Measurements from ENCODE around the gene BCL7A.

BCL7A gene

DNA sequence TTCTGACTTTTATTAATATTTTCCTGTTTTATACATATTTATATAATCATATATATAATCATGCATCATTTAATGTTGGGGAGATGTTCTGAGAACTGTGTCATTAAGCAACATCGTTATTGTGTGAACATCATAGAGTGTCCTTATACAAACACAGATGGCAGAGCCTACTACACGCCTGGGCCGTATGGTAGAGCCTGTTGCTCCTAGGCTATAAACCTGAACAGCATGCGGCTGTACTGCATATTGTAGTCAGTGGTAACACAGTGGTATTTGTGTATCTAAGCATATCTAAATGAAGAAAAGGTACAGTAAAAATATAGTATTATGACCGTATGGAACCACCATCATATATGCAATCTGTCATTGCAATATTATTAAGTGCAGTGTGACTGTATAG lies 44.7 kb upstream of the BCL7A start:
- no peaks in the 10 kb centered on the region for H3K9me3 ChIP-seq (ENCODE audit: insufficient read depth, low read depth, low read length)
- H3K4me1 ChIP-seq (ENCODE audit: insufficient read depth, low read length, poor library complexity, severe bottlenecking) = no peaks in the 10 kb centered on the region

DNA sequence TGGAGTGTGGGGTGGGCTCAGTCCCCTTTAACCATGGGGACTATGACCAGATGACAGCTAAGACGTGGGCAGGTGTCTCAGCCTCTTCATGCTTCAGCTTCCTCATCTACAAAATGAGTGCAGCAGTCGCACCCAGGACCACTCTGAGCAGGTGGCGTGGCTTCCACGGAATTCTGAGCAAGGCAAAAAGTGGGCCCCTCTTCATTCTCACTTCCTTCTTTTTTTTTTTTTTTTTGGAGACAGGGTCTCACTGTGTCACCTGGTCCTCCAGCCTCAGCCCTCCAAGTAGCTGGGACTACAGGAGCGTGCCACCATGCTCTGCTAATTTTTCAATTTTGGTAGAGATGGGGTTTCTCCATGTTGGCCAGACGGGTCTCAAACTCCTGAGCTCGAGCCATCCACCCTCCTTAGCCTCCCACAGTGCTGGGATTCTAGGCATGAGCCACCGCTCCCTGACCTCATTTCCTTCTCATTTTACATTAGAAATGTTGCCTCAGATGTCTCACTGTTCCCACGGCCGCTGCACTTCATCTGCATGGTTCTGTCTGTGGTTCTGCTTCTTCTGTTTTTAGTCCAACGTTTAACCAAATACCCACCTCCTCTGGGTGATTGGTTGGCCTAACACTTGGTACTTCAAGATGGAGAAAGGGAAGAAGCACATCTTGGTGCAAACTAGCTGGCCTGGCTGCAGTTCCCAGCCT lies 41.3 kb upstream of the BCL7A start:
- H4K20me1 ChIP-seq (ENCODE audit: insufficient read depth, low read length, poor library complexity, severe bottlenecking) = no peaks in the 10 kb centered on the region
- no peaks in the 10 kb centered on the region for H3K27me3 ChIP-seq (ENCODE audit: insufficient read depth, low read length, poor library complexity, severe bottlenecking)
- no peak overlapping the region for H3K4me2 ChIP-seq (ENCODE audit: low read depth, low read length, poor library complexity, severe bottlenecking)
- peaks cover 6% of the 10 kb centered on the region for H3K4me1 ChIP-seq (ENCODE audit: insufficient read depth, low read length, poor library complexity, severe bottlenecking)
- no peaks in the 10 kb centered on the region for H3F3A ChIP-seq (ENCODE audit: low read depth)
- H3K79me2 ChIP-seq (ENCODE audit: insufficient read depth, low read length) = no peaks in the 10 kb centered on the region
- H3K9me3 ChIP-seq (ENCODE audit: insufficient read depth, low read depth, low read length) = no peaks in the 10 kb centered on the region
- no peak overlapping the region for H3K9ac ChIP-seq (ENCODE audit: low read depth, low read length, poor library complexity, severe bottlenecking)
- TF ChIP-seq, protein P1, sequence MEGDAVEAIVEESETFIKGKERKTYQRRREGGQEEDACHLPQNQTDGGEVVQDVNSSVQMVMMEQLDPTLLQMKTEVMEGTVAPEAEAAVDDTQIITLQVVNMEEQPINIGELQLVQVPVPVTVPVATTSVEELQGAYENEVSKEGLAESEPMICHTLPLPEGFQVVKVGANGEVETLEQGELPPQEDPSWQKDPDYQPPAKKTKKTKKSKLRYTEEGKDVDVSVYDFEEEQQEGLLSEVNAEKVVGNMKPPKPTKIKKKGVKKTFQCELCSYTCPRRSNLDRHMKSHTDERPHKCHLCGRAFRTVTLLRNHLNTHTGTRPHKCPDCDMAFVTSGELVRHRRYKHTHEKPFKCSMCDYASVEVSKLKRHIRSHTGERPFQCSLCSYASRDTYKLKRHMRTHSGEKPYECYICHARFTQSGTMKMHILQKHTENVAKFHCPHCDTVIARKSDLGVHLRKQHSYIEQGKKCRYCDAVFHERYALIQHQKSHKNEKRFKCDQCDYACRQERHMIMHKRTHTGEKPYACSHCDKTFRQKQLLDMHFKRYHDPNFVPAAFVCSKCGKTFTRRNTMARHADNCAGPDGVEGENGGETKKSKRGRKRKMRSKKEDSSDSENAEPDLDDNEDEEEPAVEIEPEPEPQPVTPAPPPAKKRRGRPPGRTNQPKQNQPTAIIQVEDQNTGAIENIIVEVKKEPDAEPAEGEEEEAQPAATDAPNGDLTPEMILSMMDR (conservative IDR thresholded peaks at IDR 0.05; ENCODE audit: low read length) = no peak
- no peak for TF ChIP-seq EZH2phosphoT487 (IDR thresholded peaks at IDR 0.05; ENCODE audit: borderline replicate concordance)
- no peaks in the 10 kb centered on the region for H3K36me3 ChIP-seq (ENCODE audit: insufficient read depth, low read length)
- no peak overlapping the region for H3K4me3 ChIP-seq (ENCODE audit: low read length, poor library complexity, severe bottlenecking)
- H3K9me2 ChIP-seq (replicated peaks; ENCODE audit: low read depth, low read length) = no peaks in the 10 kb centered on the region
- H2AFZ ChIP-seq (ENCODE audit: low read length) = no peak overlapping the region; the same call in 1 of the 2 replicates

More for the DNA sequence above, 44.7 kb upstream of the BCL7A start:
- Histone ChIP-seq H3K9me2 (replicated peaks; ENCODE audit: low read depth, low read length) (no peaks in the 10 kb centered on the region), H3K9ac (ENCODE audit: low read depth, low read length, poor library complexity, severe bottlenecking) (no peak overlapping the region), H3K36me3 (ENCODE audit: insufficient read depth, low read length) (no peaks in the 10 kb centered on the region), H3K79me2 (ENCODE audit: insufficient read depth, low read length) (no peaks in the 10 kb centered on the region), H3K27me3 (ENCODE audit: insufficient read depth, low read length, poor library complexity, severe bottlenecking) (no peaks in the 10 kb centered on the region), H3K4me3 (ENCODE audit: low read length, poor library complexity, severe bottlenecking) (no peak overlapping the region), H2AFZ (ENCODE audit: low read length) (no peak overlapping the region), H4K20me1 (ENCODE audit: insufficient read depth, low read length, poor library complexity, severe bottlenecking) (no peaks in the 10 kb centered on the region), H3F3A (ENCODE audit: low read depth) (no peaks in the 10 kb centered on the region), H3K4me2 (ENCODE audit: low read depth, low read length, poor library complexity, severe bottlenecking) (no peak overlapping the region)
- no peak for TF ChIP-seq EZH2phosphoT487 (IDR thresholded peaks at IDR 0.05; ENCODE audit: borderline replicate concordance)
- TF ChIP-seq, protein P1 (conservative IDR thresholded peaks at IDR 0.05; ENCODE audit: low read length) = no peak

DNA sequence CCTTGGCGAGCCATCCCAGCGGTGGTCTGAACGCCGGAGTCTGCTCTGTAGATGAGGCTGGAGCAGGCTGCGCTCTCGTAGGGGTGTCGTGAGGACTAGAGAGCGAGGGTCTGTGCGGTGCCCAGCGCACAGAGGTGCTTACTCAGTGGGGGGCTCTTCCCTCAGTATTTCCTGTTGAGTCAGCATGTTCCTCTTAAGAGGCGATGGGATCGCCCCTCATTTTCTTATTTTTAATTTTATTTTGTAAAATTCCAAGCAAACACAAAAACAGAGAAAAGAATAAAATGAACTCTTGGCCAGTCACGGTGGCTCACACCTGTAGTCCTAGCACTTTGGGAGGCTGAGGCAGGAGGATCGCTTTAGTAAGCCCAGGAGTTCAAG lies 40.8 kb upstream of the BCL7A start:
- H3F3A ChIP-seq (ENCODE audit: low read depth) = no peaks in the 10 kb centered on the region
- H3K27me3 ChIP-seq (ENCODE audit: insufficient read depth, low read length, poor library complexity, severe bottlenecking) = no peaks in the 10 kb centered on the region
- TF ChIP-seq, protein P1 (conservative IDR thresholded peaks at IDR 0.05; ENCODE audit: low read length) = no peak
- TF ChIP-seq EZH2phosphoT487 (IDR thresholded peaks at IDR 0.05; ENCODE audit: borderline replicate concordance) = no peak
- H3K36me3 ChIP-seq (ENCODE audit: insufficient read depth, low read length) = no peaks in the 10 kb centered on the region
- no peak overlapping the region for H3K9ac ChIP-seq (ENCODE audit: low read depth, low read length, poor library complexity, severe bottlenecking)
- H4K20me1 ChIP-seq (ENCODE audit: insufficient read depth, low read length, poor library complexity, severe bottlenecking) = no peaks in the 10 kb centered on the region
- no peaks in the 10 kb centered on the region for H3K9me2 ChIP-seq (replicated peaks; ENCODE audit: low read depth, low read length)
- H3K79me2 ChIP-seq (ENCODE audit: insufficient read depth, low read length) = no peaks in the 10 kb centered on the region
- no peaks in the 10 kb centered on the region for H3K9me3 ChIP-seq (ENCODE audit: insufficient read depth, low read depth, low read length)
- no peak overlapping the region for H3K4me2 ChIP-seq (ENCODE audit: low read depth, low read length, poor library complexity, severe bottlenecking)
- H3K4me3 ChIP-seq (ENCODE audit: low read length, poor library complexity, severe bottlenecking) = no peak overlapping the region
- H2AFZ ChIP-seq (ENCODE audit: low read length) = no peak overlapping the region
- peaks cover 6% of the 10 kb centered on the region for H3K4me1 ChIP-seq (ENCODE audit: insufficient read depth, low read length, poor library complexity, severe bottlenecking)
